HS-27A (cell line): ENCODE data around the gene ZNRF4.
"Not testable (repeated sequence)": the region's sequence is repeated elsewhere in the genome, so short reads cannot be mapped to it uniquely, and the experiment has no call there.

ENCODE experiments used
- DNase-seq: peaks from one replicate; pipeline ENCODE4 v3.0.0-alpha.2; 2012; ENCODE audit warnings: low read depth, missing footprints

The ZNRF4 gene

GRCh38 chr19:5477451-5478215, 22.4 kb downstream of the ZNRF4 start:
- no peak for DNase-seq

DNA sequence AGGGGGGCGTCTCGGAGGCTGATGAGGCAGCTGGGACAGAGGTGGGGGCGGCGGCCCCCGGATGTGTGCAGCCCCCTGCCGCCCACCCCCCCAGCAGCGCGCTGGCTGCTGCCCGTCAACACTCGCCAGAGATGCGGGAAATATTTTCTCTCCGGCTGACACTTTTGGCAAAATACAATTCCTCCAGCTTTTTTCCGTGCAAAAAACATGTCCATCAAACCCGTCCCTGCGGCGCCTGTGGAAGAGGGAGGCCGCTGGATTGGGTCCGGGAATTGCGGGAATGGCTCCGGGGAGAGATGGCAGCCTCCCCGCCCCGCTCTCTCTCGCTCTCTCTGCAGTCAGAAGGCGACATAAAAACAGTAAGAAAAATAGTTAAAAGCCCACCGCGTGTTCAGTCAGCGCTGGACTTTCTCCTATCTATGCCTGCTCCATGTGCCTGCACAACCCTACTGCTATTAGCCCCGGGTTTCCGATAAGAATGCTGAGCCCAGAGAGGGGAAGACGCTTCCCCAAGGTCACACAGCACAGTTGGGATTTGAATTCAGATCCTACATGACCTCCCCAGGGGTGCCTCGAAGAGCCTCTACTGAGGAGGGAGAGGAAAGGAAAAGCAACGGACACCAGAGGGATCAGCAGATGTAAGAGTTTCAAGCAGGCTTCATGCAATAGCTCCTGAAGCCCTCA, 23.2 kb downstream of the ZNRF4 start:
- DNase-seq = no peak

GRCh38 chr19:5478925-5479588, 23.8 kb downstream of the ZNRF4 start:
- DNase-seq = no peak

DNA sequence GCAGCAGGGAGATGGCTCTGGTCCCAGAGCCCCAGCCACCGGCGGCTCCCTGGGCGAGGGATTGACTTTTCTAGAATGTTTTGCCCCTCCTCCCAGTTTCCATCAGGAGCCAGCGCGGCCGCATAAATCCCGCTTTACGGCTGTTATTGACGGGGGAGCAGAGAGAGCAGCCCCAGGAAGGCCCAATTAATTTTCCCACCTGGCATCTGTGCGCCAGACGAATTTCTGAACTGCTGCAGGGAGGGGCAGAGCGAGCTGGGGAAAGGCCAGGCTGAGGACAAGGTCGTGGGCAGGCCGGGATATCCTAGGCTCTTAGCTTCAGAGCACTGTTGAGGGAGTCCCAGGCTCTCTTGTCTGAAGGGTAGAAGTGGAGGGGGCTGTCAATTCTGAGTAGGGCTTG, 24.7 kb downstream of the ZNRF4 start:
- DNase-seq = no peak

GRCh38 chr19:5480427-5480836, 25.2 kb downstream of the ZNRF4 start:
- DNase-seq = no peak

GRCh38 chr19:5481957-5482356, 26.7 kb downstream of the ZNRF4 start:
- no peak for DNase-seq

DNA sequence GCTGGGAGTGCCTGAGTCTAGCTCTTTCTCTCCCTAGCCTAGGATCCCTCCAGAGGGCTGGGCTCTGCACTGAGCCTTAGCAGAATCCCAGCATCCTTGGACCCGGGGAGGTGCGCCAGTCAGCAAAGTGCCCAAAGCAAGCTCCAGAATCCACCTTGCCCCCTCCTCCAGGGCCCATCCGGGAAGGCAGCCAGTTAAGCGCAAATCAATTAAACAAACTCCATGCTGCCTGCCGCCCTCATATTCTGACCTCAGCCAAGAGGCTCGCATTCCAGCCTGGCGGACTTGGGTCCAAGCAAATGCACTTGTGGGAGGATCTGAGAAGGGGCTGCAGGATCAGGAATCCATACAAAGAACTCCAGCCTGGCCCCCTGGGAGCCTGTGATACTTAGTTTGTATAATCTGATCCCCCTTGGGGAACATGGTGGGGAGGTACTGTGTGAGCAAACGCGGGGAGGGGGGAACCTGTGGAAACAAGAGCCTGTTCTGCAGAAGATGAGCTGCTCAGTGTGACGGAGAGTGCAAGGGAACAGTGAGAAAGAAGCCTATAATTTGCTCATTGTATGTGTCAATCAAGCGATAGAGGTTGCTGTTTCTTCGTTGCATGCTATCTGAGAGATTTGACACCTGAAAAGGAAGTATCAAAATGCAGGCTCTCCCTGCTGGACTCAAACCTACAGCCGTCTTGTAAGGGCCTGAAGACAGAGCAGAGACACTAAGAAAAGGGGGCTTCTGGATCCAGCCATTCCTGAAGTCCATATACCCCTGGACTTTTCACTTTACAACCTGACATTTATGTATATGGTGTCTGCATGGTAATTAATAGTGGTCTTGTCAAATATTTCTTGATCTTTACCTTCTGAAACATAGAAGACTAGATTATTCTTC, 29.4 kb downstream of the ZNRF4 start:
- DNase-seq = no peak

GRCh38 chr19:5485286-5485636, 30.0 kb downstream of the ZNRF4 start:
- DNase-seq = no peak

DNA sequence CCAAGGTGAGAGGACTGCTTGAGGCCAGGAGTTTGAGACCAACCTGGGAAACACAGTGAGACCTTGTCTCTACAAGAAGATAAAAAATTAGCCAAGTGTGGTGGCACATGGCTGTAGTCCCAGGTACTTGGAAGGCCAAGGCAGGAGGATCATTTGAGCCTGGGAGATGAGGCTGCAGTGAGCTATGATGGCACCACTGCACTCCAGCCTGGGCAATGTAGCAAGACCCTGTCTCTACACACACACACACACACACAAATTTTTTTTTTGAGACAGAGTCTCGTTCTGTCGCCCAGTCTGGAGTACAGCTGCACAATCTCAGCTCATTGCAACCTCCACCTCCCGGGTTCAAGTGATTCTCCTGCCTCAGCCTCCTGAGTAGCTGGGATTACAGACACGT, 30.4 kb downstream of the ZNRF4 start:
- not testable (repeated sequence) for DNase-seq

DNA sequence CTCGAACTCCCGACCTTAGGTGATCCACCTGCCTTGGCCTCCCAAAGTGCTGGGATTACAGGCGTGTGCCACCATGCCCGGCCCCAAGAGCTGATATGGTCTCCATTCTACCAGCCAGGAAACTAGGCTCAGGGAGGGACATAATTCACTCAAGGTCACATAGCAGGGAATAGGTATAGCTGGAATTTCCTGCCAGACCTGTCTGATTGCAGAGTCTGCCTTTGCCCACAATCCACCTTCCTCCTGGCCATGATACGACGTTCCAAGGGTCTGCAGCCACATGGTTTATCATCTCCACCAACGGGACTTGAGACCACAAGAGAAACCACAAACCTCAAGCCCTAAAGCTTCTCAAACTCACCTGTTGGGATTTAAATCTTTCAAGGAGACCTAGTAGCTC, 32.0 kb downstream of the ZNRF4 start:
- no peak for DNase-seq

- DNase-seq = no peak
These were observed 34.3 kb downstream of the ZNRF4 start for GRCh38 chr19:5489551-5489950.

GRCh38 chr19:5491565-5491964, 36.3 kb downstream of the ZNRF4 start:
- DNase-seq = no peak

DNA sequence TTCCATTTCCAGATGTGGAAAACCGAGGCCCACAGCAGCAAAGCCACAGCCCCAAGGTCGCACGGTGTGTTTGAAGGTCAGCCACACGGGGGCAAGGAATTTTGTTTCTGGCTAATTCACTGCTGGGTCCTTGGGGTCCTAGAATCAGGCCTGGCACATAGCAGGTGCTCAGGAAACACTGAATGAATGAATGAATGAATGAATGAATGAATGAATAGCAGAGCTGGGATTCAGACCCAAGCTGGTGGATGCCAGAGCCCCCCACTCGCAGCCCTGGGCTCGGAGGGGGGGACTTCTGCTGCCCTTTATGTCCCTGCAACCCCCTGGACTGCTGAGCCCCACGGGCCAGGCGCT, 37.0 kb downstream of the ZNRF4 start:
- no peak for DNase-seq

DNA sequence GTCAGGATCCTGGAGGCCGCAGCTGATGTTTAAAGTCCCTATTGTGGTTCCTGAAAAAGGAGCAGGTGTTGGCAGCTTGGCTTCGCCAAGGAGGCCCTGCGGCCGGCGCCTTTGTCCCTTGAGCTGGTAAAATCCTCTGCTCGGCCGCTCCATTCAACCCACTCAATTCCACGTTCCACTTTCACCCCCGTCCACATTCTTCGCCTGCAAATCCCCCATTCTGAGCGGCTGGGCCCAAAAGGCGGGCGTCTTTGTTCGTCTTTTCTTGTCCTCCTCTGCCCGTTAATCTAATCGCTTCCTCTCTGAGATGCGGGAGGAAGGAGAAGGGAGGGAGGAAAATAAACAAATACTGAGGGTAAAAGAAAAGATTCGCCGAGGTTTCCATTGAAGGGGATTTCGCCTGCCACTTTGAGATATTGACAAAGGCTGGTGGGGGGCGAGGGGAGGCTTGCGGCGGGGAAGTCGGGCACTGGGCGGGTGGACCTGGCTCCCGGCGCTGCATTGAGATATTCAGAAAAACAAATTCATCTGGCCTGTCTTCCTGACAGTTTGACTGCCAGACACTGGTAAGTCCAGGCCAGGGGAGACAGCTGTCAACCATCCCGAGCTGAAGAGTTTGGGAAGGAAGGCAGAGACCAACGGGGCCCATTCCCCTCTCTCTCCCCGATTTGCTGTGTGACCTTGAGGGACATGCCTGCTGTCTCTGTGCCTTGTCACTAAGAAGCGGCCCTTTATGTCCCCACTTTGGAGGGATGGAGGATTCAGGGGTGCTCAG, 37.6 kb downstream of the ZNRF4 start:
- DNase-seq = no peak

GRCh38 chr19:5494773-5495172, 39.6 kb downstream of the ZNRF4 start:
- no peak for DNase-seq

- DNase-seq = no peak
These were observed 40.6 kb downstream of the ZNRF4 start for GRCh38 chr19:5495792-5496191.

DNA sequence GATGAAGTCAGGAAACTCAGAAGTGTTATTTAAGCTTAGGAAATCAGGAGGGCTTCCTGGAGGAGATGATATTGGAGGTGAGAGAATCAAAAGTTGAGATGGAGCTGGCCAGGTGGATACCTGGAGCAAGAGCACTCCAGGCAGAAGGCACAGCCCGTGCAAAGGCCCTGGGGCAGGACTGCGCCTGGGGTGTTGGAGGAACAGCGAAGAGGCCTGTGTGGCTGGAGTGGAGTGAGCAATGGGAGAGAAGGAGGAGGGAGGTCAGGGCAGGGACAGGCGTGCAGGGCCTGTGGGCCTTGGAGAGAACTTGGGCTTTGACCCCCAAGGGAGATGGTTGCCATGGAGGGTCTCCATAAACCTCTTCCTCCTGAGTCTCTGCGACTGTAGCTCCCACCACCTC, 42.1 kb downstream of the ZNRF4 start:
- DNase-seq = no peak

DNA sequence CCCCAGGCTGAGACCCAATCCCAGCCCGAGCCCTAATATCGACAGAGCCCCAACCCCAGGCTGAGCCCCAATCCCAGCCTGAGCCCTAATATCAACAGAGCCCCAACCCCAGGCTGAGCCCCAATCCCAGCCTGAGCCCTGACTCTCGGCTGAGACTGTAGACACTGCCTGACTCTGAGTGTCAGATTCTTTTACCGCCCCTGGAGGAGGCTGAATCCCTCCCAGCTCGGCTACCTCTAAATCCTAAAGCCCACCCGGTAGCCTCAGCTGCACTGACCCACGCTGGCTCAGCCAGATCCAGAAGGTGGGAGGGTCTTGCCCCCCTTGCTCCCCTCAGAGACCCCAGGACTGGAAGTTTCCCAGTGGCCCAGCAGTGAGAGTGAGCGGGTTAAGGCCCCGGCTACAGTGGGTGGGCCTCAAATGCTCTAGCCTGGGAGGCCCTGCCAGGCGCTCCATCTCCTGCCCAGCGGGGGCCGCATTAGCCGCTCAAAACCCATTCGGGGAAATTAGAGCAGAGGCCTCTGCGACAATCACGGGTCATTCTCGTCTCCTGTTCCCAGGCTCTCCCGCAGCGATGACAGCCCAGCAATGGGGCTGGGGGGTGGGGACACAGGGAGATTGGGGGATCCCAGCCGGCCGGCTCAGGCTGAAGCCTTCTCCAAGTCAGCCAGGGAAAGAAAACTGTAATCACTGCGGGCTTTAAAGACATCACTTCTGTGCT, 43.8 kb downstream of the ZNRF4 start:
- DNase-seq = no peak

DNA sequence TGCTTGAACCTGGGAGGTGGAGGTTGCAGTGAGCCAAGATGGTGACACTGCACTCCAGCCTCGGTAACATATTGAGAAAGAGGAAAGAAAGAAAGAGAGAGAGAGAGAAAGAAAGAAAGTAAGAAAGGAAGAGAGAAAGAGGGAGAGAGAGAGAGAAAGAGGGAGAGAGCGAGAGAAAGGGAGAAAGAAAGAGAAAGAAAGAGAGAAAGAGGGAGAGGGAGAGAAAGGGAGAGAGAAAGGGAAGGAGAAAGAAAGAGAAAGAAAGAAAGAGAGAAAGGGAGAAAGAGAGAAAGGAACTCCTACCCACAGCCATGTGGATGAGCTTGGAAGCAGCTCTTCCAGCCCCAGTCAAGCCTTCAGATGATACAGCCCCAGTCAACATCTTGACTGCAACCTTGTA, 46.7 kb downstream of the ZNRF4 start:
- no peak for DNase-seq

DNA sequence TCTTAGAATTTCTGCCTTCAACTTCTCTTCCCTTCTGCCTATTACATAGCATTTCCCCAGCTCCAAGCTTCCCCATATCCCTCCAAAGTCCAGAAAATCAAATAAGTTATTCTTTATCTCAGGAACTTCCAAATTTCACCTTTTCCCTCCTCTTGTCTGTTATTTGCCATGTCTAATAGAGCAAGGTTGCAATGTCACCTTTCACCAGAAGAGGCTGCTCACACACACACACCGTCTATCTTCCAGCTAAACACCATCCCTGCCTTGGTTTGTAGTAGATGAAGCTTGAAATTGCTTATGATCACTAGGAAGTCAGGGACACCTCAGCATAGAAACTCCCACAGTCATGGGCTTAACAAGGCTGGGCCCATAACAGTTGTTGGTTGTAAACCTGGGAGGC, 48.4 kb downstream of the ZNRF4 start:
- no peak for DNase-seq

GRCh38 chr19:5504114-5504513, 48.9 kb downstream of the ZNRF4 start:
- DNase-seq = no peak
